Liver (tissue), 3 donors: Measurements from ENCODE around the gene TMEM132E.

Experiments used
- ATF3 ChIP-seq: IDR thresholded peaks from 2 replicates; pipeline ENCODE4 v1.6.1; 2016; ENCODE audit warnings: antibody characterized with exemption
- CTCF ChIP-seq: fragments of 150-350 bp; IDR thresholded peaks from 2 replicates; pipeline ENCODE4 v1.5.1; 2017; ENCODE audit warnings: improper control_type of control experiment, low read depth, low read length; ENCODE audit not compliant: missing input control
- EGR1 ChIP-seq, 2 donors: IDR thresholded peaks; 2 replicates each; pipeline ENCODE4 v1.6.1; 2016 to 2018; ENCODE audit warnings: antibody characterized with exemption in 2 of 2, low read depth in 2 of 2
- GABPA ChIP-seq, 2 donors: IDR thresholded peaks in 1 of 2; conservative IDR thresholded peaks in 1 of 2; 2 replicates each; pipeline ENCODE4 v1.6.1; 2016; ENCODE audit warnings: antibody characterized with exemption in 2 of 2, mild to moderate bottlenecking in 1 of 2, moderate library complexity in 1 of 2
- JUND ChIP-seq, 2 donors: IDR thresholded peaks; 2 replicates each; pipeline ENCODE4 v1.6.1; 2016; ENCODE audit warnings: antibody characterized with exemption in 2 of 2
- MAX ChIP-seq: IDR thresholded peaks from 2 replicates; pipeline ENCODE4 v1.6.1; 2016; ENCODE audit warnings: antibody characterized with exemption
- RAD21 ChIP-seq, 2 donors: IDR thresholded peaks; 2 replicates each; pipeline ENCODE4 v1.6.1; 2016; ENCODE audit warnings: antibody characterized with exemption in 2 of 2, mild to moderate bottlenecking in 2 of 2
- REST ChIP-seq: IDR thresholded peaks from 2 replicates; pipeline ENCODE4 v1.6.1; 2016; ENCODE audit warnings: antibody characterized with exemption, mild to moderate bottlenecking
- RXRA ChIP-seq, 2 donors: IDR thresholded peaks; 2 replicates each; pipeline ENCODE4 v1.6.1; 2017 to 2018; ENCODE audit warnings: antibody characterized with exemption in 2 of 2, mild to moderate bottlenecking in 1 of 2
- SP1 ChIP-seq: IDR thresholded peaks from 2 replicates; pipeline ENCODE4 v1.6.1; 2018; ENCODE audit warnings: antibody characterized with exemption, mild to moderate bottlenecking
- TAF1 ChIP-seq: conservative IDR thresholded peaks from 2 replicates; pipeline ENCODE4 v1.6.1; 2016; ENCODE audit warnings: antibody characterized with exemption, mild to moderate bottlenecking
- YY1 ChIP-seq: IDR thresholded peaks from 2 replicates; pipeline ENCODE4 v1.6.1; 2016; ENCODE audit warnings: antibody characterized with exemption, mild to moderate bottlenecking
- ZBTB33 ChIP-seq: IDR thresholded peaks from 2 replicates; pipeline ENCODE4 v1.6.1; 2016; ENCODE audit warnings: antibody characterized with exemption
- donor health status: healthy.
- donor health status: healthy.

- TF ChIP-seq CTCF (no peak), YY1 (no peak), ZBTB33 (no peak), RXRA (IDR thresholded peaks at IDR 0.05) (no peak), SP1 (no peak), GABPA (IDR thresholded peaks at IDR 0.05 in 1 of 2, conservative IDR thresholded peaks at IDR 0.05 in 1 of 2) (no peak), TAF1 (no peak), ATF3 (no peak), REST (no peak), EGR1 (IDR thresholded peaks at IDR 0.05; ENCODE audit: low read depth in 2 of 2) (no peak), MAX (no peak), RAD21 (IDR thresholded peaks at IDR 0.05) (no peak), JUND (IDR thresholded peaks at IDR 0.05) (no peak)
These were observed 35.3 kb downstream of the TMEM132E start for GRCh38 chr17:34614698-34615097.
